ENCODE results near the gene C1QTNF6.
"Not testable (repeated sequence)": the region's sequence is repeated elsewhere in the genome, so short reads cannot be mapped to it uniquely, and the experiment has no call there.

C1QTNF6 gene

DNA sequence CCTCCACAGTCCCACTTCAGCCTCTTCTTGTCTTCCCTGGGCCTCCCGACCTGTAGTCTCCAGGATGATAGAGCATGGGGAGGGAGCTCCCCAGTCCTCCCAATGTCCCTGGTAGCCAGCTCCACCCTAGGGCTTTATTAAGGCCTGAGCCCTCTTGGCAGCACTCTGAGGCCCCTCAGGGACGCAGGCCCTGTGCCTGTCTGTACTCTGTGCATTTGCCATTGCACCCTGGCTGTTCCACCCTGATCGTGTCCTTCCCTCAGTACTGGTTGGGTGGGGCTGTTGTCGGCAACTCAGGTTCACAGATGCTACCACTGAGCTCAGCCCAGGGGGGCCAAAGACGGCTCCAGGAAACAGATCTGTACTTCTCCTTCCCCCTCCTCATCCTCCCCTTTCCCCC is 17.0 kb upstream of the C1QTNF6 start:
- H3K36me3 Mint-ChIP-seq (ENCODE audit: low read depth) = no peaks in the 10 kb centered on the region
- no peaks in the 10 kb centered on the region for H3K27me3 Mint-ChIP-seq
- no peaks in the 10 kb centered on the region for H3K9me3 Mint-ChIP-seq
- no peak overlapping the region for H3K4me3 Mint-ChIP-seq
- H3K4me1 Mint-ChIP-seq = peaks cover 34% of the 10 kb centered on the region
- no peak for ATAC-seq
- DNase-seq = no peak
- no peak overlapping the region for H3K27ac Mint-ChIP-seq

DNA sequence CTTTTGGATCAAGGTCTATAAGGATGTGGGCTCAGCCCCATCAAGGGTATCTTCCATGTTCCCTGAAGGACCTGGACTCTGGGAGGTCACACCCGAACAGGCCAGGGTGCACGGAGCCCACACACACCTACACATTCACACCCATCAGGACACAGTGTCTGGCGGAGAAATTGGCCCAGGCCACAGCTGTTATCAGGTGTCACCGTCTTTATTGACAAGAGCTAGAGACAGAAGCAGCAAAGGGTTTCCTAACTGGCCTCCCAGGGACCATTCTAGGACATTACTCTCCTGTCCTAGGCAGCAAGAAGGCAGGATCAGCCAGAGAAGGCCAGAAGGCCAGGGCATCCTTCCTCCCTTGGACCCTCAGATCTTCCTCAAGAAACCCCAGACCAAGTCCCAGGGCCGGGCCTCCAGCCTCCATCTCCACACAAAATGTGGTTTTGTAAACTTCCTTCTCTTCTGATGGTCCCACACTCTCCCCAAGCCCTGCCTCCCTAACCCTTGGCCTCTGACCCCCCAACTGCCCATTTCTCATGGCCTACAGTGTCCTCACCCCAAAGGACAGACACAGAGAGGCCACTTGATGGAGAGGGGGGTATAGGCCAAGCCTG is 16.1 kb upstream of the C1QTNF6 start:
- Mint-ChIP-seq H3K9me3 (no peaks in the 10 kb centered on the region), H3K27me3 (no peaks in the 10 kb centered on the region), H3K27ac (no peak overlapping the region), H3K4me3 (no peak overlapping the region), H3K36me3 (ENCODE audit: low read depth) (no peaks in the 10 kb centered on the region), H3K4me1 (peaks cover 40% of the 10 kb centered on the region)
- no peak for DNase-seq
- no peak for ATAC-seq

DNA sequence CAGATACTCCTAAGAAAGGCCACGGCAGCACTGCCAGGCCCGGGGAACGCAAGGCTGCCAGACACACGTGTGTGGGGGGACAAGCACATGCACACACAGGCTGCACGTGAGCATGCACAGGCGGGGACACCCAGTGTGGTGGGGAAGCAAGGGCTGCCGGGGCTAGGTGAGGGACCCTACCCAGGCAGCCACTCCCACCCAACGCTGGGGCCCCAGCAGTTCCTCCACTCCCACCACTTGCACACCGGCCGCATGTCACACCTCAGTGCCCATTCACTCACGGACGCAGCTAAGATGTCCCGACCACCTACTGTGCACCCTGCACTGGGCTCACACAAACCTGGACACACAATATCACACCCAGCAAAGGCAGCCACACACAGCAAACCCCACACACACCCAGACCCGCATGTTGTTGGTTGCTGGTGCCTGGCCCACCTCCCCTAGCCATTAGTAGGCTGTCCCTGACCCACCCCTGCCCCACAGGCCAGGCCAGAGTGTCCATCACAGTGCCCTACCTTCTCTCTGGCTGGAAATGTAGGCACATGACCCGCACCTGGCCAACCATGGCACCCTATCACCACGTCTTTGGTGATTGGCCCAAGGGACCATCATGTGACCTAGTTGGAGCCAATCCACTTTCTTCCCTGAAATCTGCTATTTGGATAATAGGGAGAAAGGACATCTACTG is 15.5 kb upstream of the C1QTNF6 start:
- H3K27ac Mint-ChIP-seq = no peak overlapping the region
- H3K27me3 Mint-ChIP-seq = no peaks in the 10 kb centered on the region
- H3K4me3 Mint-ChIP-seq = no peak overlapping the region
- H3K9me3 Mint-ChIP-seq = no peaks in the 10 kb centered on the region
- peaks cover 35% of the 10 kb centered on the region for H3K4me1 Mint-ChIP-seq
- no peaks in the 10 kb centered on the region for H3K36me3 Mint-ChIP-seq (ENCODE audit: low read depth)
- ATAC-seq (no peak), DNase-seq (no peak)

DNA sequence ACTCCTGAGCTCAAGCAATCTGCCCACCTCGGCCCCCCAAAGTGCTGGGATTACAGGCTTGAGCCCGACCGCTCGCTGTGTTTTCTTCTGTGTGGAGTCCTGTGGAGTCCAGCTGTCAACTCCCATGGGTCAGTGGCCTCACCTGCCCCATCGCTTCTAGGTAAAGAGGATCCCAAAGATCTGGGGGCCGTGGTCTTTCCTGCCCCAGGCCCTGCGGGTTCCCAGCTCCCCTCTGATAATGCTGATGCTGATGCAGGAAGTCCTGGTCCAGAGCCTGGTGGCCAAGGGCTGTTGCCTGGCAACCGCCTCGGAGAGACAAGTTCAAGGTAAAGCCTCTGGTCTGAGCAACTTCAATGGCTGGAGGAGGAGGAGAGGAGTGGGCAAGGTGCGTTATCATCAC is 14.7 kb upstream of the C1QTNF6 start:
- ATAC-seq (no peak), DNase-seq (no peak)
- Mint-ChIP-seq H3K36me3 (ENCODE audit: low read depth) (peaks cover 1% of the 10 kb centered on the region), H3K9me3 (no peaks in the 10 kb centered on the region), H3K4me3 (no peak overlapping the region), H3K27me3 (no peaks in the 10 kb centered on the region), H3K27ac (no peak overlapping the region), H3K4me1 (peaks cover 35% of the 10 kb centered on the region)

DNA sequence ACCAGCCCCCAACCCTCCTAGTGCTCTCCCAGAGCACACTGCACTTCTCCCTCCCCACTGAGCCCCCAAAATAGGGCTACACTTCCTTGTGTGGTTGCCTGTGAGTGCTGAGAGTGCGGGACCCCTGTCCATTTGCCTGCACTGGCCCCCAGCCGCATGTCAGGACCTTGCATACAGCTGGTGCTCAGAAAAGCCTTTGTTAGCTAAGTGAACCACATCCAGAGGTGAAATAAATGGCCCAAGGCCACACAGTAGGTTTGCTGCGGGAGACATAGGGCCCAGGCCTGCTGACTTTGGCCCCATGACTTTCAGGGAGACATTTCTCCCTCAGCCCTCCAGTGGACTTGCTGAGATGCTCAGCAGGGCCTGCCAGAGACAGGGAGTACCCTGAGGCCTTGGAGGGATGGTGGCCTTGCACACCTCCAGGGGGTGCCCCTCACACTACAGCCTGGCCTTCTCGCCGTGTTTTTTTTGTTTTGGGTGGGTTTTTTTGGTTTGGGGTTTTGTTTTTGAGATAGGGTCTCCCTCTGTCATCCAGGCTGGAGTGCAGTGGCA is 14.0 kb upstream of the C1QTNF6 start:
- DNase-seq (no peak), ATAC-seq (no peak)
- no peaks in the 10 kb centered on the region for H3K9me3 Mint-ChIP-seq
- peaks cover 1% of the 10 kb centered on the region for H3K36me3 Mint-ChIP-seq (ENCODE audit: low read depth)
- no peak overlapping the region for H3K4me3 Mint-ChIP-seq
- H3K27me3 Mint-ChIP-seq = no peaks in the 10 kb centered on the region
- peaks cover 34% of the 10 kb centered on the region for H3K4me1 Mint-ChIP-seq
- H3K27ac Mint-ChIP-seq = no peak overlapping the region

DNA sequence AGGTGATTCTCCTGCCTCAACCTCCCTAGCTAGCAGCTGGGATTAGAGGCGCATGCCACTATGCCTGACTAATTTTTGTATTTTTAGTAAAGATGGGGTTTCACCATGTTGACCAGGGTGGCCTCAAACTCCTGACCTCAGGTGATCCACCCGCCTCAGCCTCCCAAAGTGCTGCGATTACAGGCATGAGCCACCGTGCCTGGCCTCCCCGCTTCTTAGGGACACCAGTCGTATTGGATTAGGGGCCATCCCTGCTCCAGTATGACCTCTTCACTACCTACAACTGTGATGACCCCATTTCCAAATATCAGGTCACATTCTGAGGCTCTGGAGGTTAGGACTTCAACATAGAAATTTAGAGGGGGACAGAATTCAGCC is 13.4 kb upstream of the C1QTNF6 start:
- not testable (repeated sequence) for H3K36me3 Mint-ChIP-seq (ENCODE audit: low read depth); H3K4me3 Mint-ChIP-seq; H3K27ac Mint-ChIP-seq; H3K27me3 Mint-ChIP-seq; ATAC-seq; DNase-seq; H3K9me3 Mint-ChIP-seq
- H3K4me1 Mint-ChIP-seq = peaks cover 37% of the 10 kb centered on the region

DNA sequence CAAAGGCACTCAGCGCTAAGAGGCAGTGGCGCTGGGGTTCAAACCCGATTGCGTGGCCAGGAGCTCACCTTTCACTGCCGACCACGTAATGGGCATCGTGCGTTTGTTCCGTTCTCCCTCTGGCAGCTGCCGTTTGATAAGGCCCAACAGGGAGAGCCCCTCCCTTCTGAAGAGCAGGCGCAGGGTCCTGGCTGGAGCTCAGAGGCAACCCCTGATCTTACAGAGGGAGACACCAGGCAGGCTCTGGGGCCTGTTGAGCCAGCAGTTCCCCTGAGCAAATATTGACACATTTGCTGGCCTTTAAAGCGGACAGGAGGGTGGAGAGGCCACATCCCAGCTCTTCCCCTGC is 11.7 kb upstream of the C1QTNF6 start:
- peak overlapping the region; percentile 94 for H3K27ac Mint-ChIP-seq
- peak; percentile 7 for ATAC-seq
- peaks cover 1% of the 10 kb centered on the region for H3K36me3 Mint-ChIP-seq (ENCODE audit: low read depth)
- no peak for DNase-seq
- peaks cover 43% of the 10 kb centered on the region for H3K4me1 Mint-ChIP-seq
- no peaks in the 10 kb centered on the region for H3K27me3 Mint-ChIP-seq
- peak overlapping the region; percentile 85 for H3K4me3 Mint-ChIP-seq
- H3K9me3 Mint-ChIP-seq = no peaks in the 10 kb centered on the region

DNA sequence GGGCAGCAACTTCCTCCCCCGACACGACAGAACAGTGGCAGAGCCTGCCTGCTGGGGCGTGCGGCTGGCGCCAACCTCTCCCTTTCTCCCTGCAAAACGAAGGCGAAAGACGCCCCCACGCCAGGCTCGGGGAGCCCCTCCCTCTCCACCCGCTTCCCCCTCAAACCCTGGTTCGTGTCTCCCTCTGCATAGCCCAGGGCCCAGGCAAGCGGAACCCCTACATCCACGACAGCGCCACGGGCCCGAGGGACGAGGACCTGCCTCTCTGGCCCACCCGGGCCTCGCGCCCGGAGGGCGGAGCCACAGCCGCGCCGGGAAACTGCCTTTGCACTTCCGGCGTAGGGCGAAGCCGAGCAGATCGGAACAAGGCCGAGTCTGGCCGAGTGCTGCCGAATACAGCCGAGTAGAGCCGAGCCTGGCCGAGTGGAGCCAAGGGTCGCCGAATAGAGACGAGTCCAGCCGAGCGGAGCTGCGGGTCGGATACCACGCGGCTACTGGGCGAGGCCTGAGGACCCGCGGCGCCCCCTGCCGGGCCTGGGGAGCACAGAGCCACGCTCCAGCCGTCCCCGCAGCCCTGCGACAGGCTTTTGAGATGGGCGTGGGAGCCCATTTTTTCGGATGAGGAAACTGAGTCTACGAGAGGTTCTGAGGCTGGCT is 11.2 kb upstream of the C1QTNF6 start:
- H3K4me3 Mint-ChIP-seq = peak overlapping the region; percentile 85
- H3K4me1 Mint-ChIP-seq = peaks cover 48% of the 10 kb centered on the region
- H3K36me3 Mint-ChIP-seq (ENCODE audit: low read depth) = peaks cover 1% of the 10 kb centered on the region
- H3K9me3 Mint-ChIP-seq = no peaks in the 10 kb centered on the region
- peak overlapping the region; percentile 94 for H3K27ac Mint-ChIP-seq
- H3K27me3 Mint-ChIP-seq = no peaks in the 10 kb centered on the region
- DNase-seq (peak; percentile 100), ATAC-seq (peak; percentile 95)

DNA sequence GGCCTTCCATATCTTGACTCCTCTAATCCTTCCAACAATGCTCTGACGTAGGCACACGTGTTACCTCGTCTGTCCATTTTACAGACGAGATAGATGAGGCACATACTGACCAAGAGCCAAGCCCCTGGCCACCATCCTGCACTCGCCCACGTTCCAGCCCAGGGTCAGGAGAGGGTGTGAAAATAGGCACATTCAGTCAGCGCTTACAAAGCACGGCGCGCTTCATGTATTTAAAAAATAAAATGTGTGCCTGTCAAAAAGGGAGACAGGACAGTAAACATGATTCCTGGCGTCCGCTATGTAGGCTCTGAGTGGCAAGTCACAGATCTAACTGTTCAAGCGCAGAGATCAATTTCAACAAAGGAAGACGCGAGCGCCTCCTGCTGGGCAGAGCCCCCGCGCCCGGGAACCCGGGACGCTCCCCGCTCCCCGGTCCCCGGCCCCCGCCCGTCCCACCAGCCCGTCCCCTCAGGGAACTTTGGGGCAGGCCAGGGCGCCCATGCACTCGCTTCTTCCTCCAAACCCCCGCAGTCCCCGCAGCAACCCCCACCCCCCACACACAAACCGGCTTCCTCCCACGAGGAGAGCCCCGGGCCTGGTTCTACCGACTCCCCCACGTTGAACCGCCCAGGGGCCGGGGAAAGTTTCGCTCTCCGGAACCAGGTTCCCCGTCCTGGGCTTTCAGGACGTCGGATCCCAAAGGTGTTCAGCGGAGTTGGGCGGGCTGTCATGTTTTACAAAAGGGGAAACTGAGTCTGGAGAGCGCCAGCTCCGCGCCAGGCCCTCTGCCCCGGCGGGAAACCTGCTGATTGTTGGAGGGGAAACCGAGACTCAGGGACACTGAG is 10.4 kb upstream of the C1QTNF6 start:
- ATAC-seq (peak; percentile 30), DNase-seq (peak; percentile 98)
- Mint-ChIP-seq H3K4me1 (peaks cover 55% of the 10 kb centered on the region), H3K27me3 (no peaks in the 10 kb centered on the region), H3K4me3 (peak overlapping the region; percentile 85), H3K27ac (peak overlapping the region; percentile 94), H3K36me3 (ENCODE audit: low read depth) (peaks cover 1% of the 10 kb centered on the region), H3K9me3 (no peaks in the 10 kb centered on the region)

DNA sequence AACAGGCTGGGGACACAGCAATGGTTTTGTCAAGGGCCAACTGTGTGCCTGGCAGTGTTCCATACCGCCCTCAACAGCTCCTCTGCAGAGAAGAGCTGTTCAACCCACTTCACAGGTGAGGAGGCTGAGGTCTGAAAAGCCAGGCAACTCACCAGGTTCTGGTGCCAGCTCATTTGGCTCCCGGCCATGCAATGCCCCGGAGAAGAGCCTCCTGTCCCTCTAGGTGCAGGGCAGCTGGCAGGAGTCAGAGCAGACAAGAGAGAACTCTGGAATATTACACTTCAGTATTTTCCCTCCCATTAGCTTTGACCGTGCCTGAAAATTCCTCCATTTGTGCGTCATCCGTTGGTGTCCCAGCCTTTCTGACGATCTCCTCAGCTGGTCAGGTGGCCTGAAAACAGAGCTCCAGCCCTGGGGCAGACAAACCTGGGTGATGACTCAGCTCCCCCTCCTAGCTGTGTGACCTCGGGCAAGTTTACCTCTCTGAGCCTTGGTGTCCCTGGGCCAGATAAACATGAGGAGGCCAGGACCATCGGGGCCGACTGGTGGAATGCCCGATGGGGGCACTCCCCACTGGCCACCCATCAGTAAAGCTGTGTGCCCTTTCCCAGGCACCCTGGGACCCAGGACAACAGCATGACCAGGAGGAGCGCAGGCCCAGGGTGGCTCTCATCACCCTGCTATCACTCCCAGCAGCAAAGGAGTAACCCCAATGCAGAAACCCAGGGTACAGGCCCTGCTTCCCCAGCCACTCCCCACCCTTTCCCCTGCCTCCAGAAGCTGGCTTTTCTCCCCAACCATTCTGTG is 9.6 kb upstream of the C1QTNF6 start:
- H3K27me3 Mint-ChIP-seq = no peaks in the 10 kb centered on the region
- peaks cover 63% of the 10 kb centered on the region for H3K4me1 Mint-ChIP-seq
- peaks cover 1% of the 10 kb centered on the region for H3K36me3 Mint-ChIP-seq (ENCODE audit: low read depth)
- ATAC-seq (no peak), DNase-seq (no peak)
- peak overlapping the region; percentile 94 for H3K27ac Mint-ChIP-seq
- H3K9me3 Mint-ChIP-seq = peaks cover 4% of the 10 kb centered on the region
- H3K4me3 Mint-ChIP-seq = peak overlapping the region; percentile 85

DNA sequence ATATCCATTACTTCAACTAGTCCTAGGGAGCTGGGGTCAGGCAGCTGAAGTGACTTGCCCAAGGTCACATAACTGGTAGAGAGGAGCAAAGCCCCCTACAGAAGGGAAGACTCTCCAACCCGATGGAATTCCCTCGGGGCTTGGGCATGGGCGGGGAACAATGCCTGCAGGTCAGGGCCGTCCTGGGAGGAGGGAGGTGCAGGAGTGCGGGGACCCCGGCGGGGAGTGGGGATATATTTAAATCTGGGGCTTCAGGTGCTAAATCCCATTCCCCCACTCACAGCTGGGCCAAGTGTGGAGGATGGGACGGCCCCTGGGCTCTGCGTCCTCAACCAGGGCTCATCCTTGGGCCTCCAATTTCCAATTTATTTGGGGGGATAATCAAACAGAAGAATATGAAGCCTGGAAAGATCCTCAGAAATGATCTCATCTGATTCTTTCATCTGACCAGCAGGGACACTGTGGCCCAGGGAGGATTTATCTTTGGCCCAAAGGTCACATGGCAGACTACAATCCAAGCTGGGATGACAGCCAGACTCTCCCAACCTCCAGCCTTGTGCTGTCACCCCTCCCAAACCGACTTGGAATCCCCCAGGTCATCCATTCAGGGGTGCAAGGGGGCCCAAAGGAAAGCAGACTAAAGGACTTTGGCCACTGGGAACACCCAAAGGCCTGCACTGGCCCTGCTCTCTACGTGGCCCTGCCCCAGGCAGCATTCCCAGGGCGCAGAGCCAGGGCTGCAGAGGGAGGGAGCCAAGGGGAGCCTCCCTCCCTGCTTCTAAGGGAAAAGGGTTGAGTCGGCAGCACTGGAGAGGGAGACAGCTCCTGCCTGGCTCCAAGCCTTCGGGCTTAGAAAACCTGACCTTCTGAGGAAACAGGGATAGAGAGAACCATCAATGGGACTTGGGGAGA is 8.7 kb upstream of the C1QTNF6 start:
- Mint-ChIP-seq H3K27me3 (no peaks in the 10 kb centered on the region), H3K36me3 (ENCODE audit: low read depth) (peaks cover 1% of the 10 kb centered on the region), H3K4me3 (peak overlapping the region; percentile 85), H3K27ac (no peak overlapping the region), H3K9me3 (peaks cover 7% of the 10 kb centered on the region), H3K4me1 (peaks cover 64% of the 10 kb centered on the region)
- DNase-seq (no peak), ATAC-seq (no peak)

DNA sequence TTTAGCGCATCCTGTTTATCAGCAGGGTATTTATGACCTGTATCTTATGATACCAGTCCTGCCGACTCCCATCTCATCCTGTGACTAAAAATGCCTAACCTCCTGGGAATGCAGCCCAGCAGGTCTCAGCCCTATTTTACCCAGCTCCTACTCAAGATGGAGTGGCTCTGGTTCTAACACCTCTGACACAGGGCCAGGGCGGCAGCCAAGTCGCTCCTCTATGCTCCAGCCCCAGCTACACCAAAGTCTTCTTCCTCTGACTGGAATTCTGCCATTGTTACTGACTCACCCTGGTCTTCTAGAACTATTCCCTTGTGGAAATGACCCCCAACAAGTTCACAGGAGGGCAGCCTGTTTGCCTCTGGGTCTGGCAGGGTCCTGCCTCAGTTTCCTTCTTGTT is 7.9 kb upstream of the C1QTNF6 start:
- Mint-ChIP-seq H3K36me3 (ENCODE audit: low read depth) (peaks cover 1% of the 10 kb centered on the region), H3K4me1 (peaks cover 61% of the 10 kb centered on the region), H3K27ac (peak overlapping the region; percentile 0), H3K27me3 (no peaks in the 10 kb centered on the region), H3K4me3 (no peak overlapping the region), H3K9me3 (peaks cover 7% of the 10 kb centered on the region)
- no peak for ATAC-seq
- DNase-seq = no peak

DNA sequence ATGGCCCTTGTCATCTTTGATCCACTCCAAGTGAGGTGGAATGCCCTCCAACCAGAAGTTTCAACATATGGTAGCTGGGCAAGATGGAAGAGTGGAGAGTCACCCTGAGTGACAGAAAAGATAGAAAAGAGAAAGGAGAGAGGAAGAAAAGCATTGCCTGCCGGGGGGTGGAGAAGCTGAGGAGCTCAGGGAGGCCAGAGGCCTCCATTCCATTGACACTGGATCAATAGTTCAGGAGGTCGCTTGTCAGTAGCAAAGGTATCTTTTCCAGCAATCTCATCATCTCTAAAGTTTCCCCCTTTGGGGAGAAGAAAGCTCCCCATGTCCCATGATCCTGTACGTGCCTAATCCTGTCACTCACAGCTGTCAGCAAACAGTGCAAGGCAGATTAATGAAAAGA is 6.7 kb upstream of the C1QTNF6 start:
- H3K27me3 Mint-ChIP-seq = no peaks in the 10 kb centered on the region
- peaks cover 51% of the 10 kb centered on the region for H3K4me1 Mint-ChIP-seq
- ATAC-seq = no peak
- peaks cover 7% of the 10 kb centered on the region for H3K9me3 Mint-ChIP-seq
- peaks cover 6% of the 10 kb centered on the region for H3K36me3 Mint-ChIP-seq (ENCODE audit: low read depth)
- H3K4me3 Mint-ChIP-seq = no peak overlapping the region
- DNase-seq = no peak
- H3K27ac Mint-ChIP-seq = peak overlapping the region; percentile 84

Data from activated naive CD8-positive, alpha-beta T cell treated with anti-CD3 and anti-CD28 coated beads, Interleukin-2, amount 50 U/mL, for 24 hours (primary cell).